Osteoblast (primary cell): ENCODE data around the gene ZYG11A. TPM values are rescaled to one million over a fixed set of nuclear protein-coding genes. Genes with fewer than 3 reads are reported as not detected.

ENCODE experiments used
- DNase-seq: peaks from one replicate; pipeline ENCODE4 v3.0.0; 2011; ENCODE audit warnings: low spot score, mixed read lengths; ENCODE audit not compliant: insufficient read length; ENCODE audit errors: missing footprints
- H2AFZ ChIP-seq: 2 replicates; pipeline ENCODE4 v1.6.0; 2011; ENCODE audit warnings: mild to moderate bottlenecking, low read length
- H3K27ac ChIP-seq: 2 replicates; pipeline ENCODE4 v1.5.1; 2011; ENCODE audit warnings: mild to moderate bottlenecking, low read depth, low read length, moderate library complexity
- H3K27me3 ChIP-seq: 2 replicates; pipeline ENCODE4 v1.6.0; 2012; ENCODE audit warnings: mild to moderate bottlenecking, control low read depth, inconsistent platforms, low read length, moderate library complexity; ENCODE audit not compliant: insufficient read depth
- H3K36me3 ChIP-seq: 2 replicates; pipeline ENCODE4 v1.5.1; 2011; ENCODE audit warnings: mild to moderate bottlenecking, low read length, control low read depth, moderate library complexity; ENCODE audit not compliant: insufficient read depth
- H3K4me1 ChIP-seq: 2 replicates; pipeline ENCODE4 v1.5.1; 2011; ENCODE audit warnings: mild to moderate bottlenecking, low read length, control low read depth, moderate library complexity; ENCODE audit not compliant: insufficient read depth
- H3K4me2 ChIP-seq: 2 replicates; pipeline ENCODE4 v1.6.0; 2011; ENCODE audit warnings: mild to moderate bottlenecking, low read length; ENCODE audit not compliant: insufficient read depth
- H3K4me3 ChIP-seq: fragments of 200-600 bp; sonication (generic); 3 replicates; pipeline ENCODE4 v1.5.1; 2012; ENCODE audit warnings: mild to moderate bottlenecking, low read length, inconsistent platforms; ENCODE audit not compliant: insufficient read depth
- H3K79me2 ChIP-seq: 2 replicates; pipeline ENCODE4 v1.6.0; 2012; ENCODE audit warnings: mild to moderate bottlenecking, low read length, control low read depth, inconsistent platforms; ENCODE audit not compliant: insufficient read depth
- H3K9me3 ChIP-seq: 2 replicates; pipeline ENCODE4 v1.5.1; 2011; ENCODE audit warnings: low read depth, low read length, control low read depth
- H4K20me1 ChIP-seq: 2 replicates; pipeline ENCODE4 v1.6.0; 2012; ENCODE audit warnings: mild to moderate bottlenecking, low read length, control low read depth; ENCODE audit not compliant: insufficient read depth
- total RNA-seq: library from RNA; depleted of rRNA; stranded (reverse); fragments of >200 nt; gene quantifications from 2 replicates; pipeline ENCODE4 v1.2.3, GENCODE V29; 2012
- TF ChIP-seq, protein P1 (sequence below): IDR thresholded peaks from 2 replicates; pipeline ENCODE4 v1.5.1; 2011; ENCODE audit warnings: mild to moderate bottlenecking, low read depth, low read length, moderate library complexity; ENCODE audit errors: extremely low read depth

Gene ZYG11A
- total RNA-seq, 1 donor: under 0.01 TPM

DNA sequence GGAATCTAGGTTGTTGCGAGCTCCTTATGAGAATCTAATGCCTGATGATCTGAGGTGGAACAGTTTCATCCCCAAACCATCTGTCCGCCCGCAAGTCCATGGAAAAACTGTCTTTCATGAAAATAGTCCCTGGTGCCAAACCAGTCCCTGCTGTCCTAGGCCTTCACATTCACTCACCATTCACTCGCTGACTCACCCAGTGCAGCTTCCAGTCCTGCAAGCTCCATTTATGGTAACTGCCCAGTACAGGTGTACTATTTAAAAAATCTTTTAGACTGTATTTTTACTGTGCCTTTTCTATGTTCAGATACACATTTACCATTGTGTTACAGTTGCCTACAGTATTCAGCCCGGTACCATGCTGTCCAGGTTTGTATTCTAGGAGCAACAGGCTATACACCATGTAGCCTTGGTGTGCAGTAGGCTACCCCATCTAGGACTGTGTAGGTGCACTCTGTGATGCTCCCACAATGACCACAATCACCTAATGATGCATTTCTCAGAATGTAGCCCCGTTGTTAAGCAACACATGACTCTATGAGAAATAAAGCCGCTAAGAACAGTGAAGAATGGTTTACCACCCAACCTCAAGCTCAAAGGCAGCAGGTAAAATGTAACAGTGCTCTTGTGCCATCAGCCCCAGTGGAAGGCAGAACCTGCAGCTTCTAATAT, 76.6 kb downstream of the ZYG11A start:
- TF ChIP-seq, protein P1, sequence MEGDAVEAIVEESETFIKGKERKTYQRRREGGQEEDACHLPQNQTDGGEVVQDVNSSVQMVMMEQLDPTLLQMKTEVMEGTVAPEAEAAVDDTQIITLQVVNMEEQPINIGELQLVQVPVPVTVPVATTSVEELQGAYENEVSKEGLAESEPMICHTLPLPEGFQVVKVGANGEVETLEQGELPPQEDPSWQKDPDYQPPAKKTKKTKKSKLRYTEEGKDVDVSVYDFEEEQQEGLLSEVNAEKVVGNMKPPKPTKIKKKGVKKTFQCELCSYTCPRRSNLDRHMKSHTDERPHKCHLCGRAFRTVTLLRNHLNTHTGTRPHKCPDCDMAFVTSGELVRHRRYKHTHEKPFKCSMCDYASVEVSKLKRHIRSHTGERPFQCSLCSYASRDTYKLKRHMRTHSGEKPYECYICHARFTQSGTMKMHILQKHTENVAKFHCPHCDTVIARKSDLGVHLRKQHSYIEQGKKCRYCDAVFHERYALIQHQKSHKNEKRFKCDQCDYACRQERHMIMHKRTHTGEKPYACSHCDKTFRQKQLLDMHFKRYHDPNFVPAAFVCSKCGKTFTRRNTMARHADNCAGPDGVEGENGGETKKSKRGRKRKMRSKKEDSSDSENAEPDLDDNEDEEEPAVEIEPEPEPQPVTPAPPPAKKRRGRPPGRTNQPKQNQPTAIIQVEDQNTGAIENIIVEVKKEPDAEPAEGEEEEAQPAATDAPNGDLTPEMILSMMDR: no peak
- H3K27ac ChIP-seq: no peak overlapping the region
- no peak overlapping the region for H3K4me2 ChIP-seq
- H3K4me3 ChIP-seq: no peak overlapping the region
- peaks cover 5% of the 10 kb centered on the region for H4K20me1 ChIP-seq
- H3K79me2 ChIP-seq: peaks cover 7% of the 10 kb centered on the region
- DNase-seq: no peak
- no peaks in the 10 kb centered on the region for H3K27me3 ChIP-seq
- no peak overlapping the region for H2AFZ ChIP-seq
- no peaks in the 10 kb centered on the region for H3K9me3 ChIP-seq
- H3K36me3 ChIP-seq: no peaks in the 10 kb centered on the region
- H3K4me1 ChIP-seq: no peaks in the 10 kb centered on the region

- no peaks in the 10 kb centered on the region for H3K27me3 ChIP-seq
- H3K4me3 ChIP-seq: no peak overlapping the region
- peaks cover 5% of the 10 kb centered on the region for H4K20me1 ChIP-seq
- no peak overlapping the region for H3K4me2 ChIP-seq
- no peak overlapping the region for H2AFZ ChIP-seq
- no peak overlapping the region for H3K27ac ChIP-seq
- H3K9me3 ChIP-seq: no peaks in the 10 kb centered on the region
- no peaks in the 10 kb centered on the region for H3K36me3 ChIP-seq
- peak; percentile 70 for DNase-seq
- TF ChIP-seq, protein P1: no peak
- peaks cover 7% of the 10 kb centered on the region for H3K79me2 ChIP-seq
- H3K4me1 ChIP-seq: no peaks in the 10 kb centered on the region
Observed at GRCh38 chr1:52919723-52920483, 77.3 kb downstream of the ZYG11A start.

DNA sequence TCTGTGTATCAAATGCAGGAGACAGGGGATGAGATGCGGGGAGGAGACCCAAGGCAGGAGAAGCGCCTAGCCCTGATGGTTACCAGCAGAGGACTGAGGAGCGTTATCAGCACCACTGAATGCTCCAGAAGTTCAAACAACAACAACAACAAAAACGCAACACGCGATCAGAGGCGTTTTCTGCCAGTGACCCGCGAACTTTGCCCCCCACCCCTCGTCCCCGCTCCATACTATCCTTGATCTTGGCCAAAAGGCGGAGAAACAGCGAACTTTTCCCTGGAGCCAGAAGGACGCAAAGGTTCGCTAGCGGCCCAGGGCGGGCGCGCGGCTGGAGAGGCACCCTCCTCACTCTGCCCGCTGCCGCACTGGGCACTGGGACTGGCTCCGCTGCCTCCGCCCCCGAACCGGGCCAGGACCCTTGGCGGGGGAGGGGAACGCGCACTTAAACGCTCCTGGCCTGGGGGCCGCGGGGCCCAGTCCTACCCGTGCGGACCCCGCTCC, 78.3 kb downstream of the ZYG11A start:
- Histone ChIP-seq H3K27ac (no peak overlapping the region), H3K9me3 (no peaks in the 10 kb centered on the region), H3K4me1 (no peaks in the 10 kb centered on the region), H3K4me3 (peak overlapping the region; percentile 82), H3K4me2 (peak overlapping the region; percentile 80), H3K27me3 (no peaks in the 10 kb centered on the region), H3K36me3 (no peaks in the 10 kb centered on the region), H4K20me1 (peaks cover 5% of the 10 kb centered on the region), H3K79me2 (peaks cover 7% of the 10 kb centered on the region), H2AFZ (peak overlapping the region; percentile 88)
- DNase-seq: peak; percentile 78
- TF ChIP-seq, protein P1: no peak

DNA sequence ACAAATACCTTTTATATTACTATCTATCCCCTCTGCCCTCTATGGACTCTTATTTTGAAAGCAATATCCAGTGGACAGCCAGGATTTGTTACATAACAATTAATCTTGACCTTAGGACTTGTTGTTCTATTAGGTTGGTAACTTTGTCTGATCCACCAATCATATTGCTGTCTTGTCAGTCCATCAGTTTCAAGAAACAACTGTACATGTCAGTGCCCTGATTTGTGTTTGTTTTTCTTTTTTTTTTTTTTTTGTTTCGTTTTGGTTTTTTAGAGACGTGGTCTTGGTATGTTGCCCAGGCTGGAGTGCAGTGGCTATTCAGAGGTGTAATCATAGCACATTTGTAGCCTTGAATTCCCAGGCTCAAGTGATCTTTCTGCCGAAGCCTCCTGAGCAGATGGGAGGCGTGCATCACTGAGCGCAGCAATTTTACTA, 83.0 kb downstream of the ZYG11A start:
- peak; percentile 46 for DNase-seq
- no peaks in the 10 kb centered on the region for H3K27me3 ChIP-seq
- peaks cover 8% of the 10 kb centered on the region for H3K4me1 ChIP-seq
- peaks cover 6% of the 10 kb centered on the region for H4K20me1 ChIP-seq
- no peak overlapping the region for H3K27ac ChIP-seq
- H2AFZ ChIP-seq: no peak overlapping the region
- TF ChIP-seq, protein P1: no peak
- H3K4me3 ChIP-seq: peak overlapping the region; percentile 11
- no peaks in the 10 kb centered on the region for H3K9me3 ChIP-seq
- H3K79me2 ChIP-seq: peaks cover 22% of the 10 kb centered on the region
- H3K4me2 ChIP-seq: peak overlapping the region; percentile 58
- H3K36me3 ChIP-seq: no peaks in the 10 kb centered on the region
